HG02571 (cell line): ENCODE results near the gene FKBP3.
"Not testable (repeated sequence)": the region's sequence is repeated elsewhere in the genome, so short reads cannot be mapped to it uniquely, and the experiment has no call there.

Experiments used
- ATAC-seq: cut with Tn5 transposase; IDR thresholded peaks from one replicate; pipeline ENCODE4 v1.9.1; 2021; ENCODE audit warnings: mild to moderate bottlenecking, moderate library complexity; ENCODE audit not compliant: unreplicated experiment

The FKBP3 gene

DNA sequence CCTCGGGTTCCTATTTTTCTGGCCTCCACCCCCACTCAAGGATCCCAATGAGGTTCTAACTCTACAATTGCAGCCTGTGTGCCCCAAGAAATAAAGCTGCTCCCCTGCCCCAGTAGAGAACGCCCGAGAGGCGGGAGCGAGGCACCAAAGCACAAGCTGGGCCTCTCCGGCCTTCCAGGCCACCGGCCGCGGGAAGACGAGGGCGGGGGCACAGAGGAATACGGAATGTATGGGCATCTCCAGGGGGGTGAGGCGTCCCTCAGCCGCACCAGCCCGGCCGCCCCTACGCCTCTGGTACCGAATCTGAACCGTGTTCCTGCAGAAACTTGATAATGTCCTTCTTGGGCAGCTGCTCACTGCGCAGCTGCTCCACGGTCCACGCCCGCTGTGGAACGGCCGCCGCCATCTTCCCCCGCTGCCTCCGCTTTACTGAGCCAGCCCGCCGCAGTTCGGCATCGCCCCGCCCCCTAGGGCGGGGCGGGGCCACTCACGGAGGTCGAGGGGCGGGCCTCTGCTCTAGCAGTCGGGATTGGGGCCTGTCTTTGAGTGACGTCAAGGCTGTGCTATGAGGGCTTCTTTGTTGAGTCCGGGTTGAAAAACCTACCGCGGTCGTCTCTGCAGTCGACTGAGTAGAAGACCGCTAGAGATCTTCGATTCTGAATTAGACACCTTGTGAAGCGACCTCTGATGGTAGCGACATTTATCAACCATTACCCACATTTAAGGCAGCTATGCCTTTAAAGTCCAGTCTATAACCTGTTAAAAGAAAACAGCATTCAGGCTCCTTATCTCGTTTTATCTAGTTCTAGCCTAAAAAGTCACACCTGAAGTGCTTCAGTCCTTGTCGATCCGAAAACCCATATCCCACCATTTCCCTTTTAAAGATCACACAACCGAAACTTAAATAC is at the start of gene FKBP3:
FKBP3 (minus strand) TSS at position 431 of the 908 bp plus-strand sequence; CDS start at position 406, 25 bp downstream.
- peak; percentile 86 for ATAC-seq

- no peak for ATAC-seq
These were observed 47.5 kb upstream of the FKBP3 start for GRCh38 chr14:45181806-45182205.

DNA sequence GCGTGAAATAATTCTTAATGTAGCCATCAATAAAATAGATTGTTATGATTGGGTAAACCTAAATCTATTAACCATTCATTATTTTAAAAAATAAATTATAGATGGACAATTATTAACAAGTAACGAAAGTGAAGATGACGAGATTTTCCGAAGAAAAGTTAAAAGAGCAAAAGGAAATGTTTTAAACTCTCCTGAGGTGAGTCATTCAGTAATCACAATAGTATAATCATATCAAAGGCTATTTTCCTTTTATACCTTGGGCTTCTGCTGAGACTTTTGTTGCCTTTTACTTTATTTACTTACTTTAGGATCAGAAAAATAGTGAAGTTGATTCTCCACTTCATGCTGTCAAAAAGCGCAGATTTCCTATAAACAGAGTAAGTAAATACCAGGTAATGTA is 47.0 kb upstream of the FKBP3 start:
- no peak for ATAC-seq

- no peak for ATAC-seq
These were observed 42.8 kb upstream of the FKBP3 start for GRCh38 chr14:45177076-45177475.

GRCh38 chr14:45169906-45170305 is 35.6 kb upstream of the FKBP3 start:
- ATAC-seq = no peak

- no peak for ATAC-seq
These were observed 21.8 kb upstream of the FKBP3 start for GRCh38 chr14:45156067-45156466.

- ATAC-seq = no peak
These were observed 16.2 kb upstream of the FKBP3 start for GRCh38 chr14:45150386-45150890.

GRCh38 chr14:45149602-45150001 is 15.3 kb upstream of the FKBP3 start:
- ATAC-seq = no peak

DNA sequence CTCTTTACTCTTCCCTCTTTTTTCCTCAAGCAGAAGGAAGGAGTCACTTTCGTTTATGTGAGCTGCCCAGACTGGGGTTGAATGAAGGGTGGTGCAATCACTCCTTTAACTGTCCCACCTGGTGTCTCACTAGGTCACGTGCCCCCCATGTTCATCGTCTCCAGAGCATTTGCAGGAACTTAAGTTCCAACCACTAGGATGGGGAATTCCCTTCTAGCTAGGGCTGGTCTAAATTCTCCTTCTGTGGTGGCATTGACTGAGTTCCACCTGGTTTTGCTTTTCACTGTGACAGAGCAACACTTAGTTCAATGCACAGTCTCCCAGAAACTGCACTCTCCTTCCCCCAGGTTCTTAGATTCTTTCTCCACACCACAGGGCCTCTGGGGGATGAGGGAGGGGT is 10.9 kb upstream of the FKBP3 start:
- ATAC-seq = no peak

DNA sequence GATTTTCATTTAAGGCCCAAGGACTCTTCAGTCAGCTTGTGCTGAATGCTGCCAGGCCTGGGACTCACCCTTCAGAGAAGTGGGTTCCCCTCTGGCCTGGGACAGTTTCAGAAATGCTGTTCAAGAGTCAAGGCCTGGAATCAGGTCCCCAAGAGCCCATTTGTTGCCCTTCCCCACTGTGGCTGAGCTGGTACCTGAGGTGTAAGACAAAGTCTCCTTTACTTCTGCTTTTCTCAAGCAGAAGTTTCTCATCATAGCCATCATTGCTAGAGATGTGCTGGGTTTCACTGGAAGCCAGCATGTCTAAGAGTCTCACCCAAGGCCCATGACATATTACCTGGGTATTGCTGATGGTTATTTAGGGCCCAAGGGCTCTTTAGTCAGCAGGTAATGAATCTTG is 10.4 kb upstream of the FKBP3 start:
- ATAC-seq = peak; percentile 74

GRCh38 chr14:45142083-45142482 is 7.8 kb upstream of the FKBP3 start:
- not testable (repeated sequence) for ATAC-seq

- ATAC-seq = no peak
These were observed 6.4 kb upstream of the FKBP3 start for GRCh38 chr14:45140661-45141187.

DNA sequence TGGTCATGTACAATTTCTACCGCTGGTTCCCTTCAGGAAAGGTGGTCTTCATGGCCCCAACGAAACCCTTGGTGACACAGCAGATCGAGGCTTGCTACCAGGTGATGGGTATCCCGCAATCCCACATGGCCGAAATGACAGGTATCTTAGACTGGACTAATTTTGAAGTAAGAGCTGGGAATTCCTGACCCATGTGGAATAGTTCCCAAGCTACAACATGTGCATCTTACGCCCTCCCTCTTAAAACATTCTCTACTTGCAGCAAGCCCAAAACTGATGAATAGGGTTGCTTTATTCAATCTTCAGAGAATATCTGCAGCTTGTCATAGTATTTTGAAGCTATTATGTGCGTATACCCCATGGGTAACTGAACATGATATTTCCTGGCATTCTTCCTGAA is 2.1 kb upstream of the FKBP3 start:
- ATAC-seq = no peak

DNA sequence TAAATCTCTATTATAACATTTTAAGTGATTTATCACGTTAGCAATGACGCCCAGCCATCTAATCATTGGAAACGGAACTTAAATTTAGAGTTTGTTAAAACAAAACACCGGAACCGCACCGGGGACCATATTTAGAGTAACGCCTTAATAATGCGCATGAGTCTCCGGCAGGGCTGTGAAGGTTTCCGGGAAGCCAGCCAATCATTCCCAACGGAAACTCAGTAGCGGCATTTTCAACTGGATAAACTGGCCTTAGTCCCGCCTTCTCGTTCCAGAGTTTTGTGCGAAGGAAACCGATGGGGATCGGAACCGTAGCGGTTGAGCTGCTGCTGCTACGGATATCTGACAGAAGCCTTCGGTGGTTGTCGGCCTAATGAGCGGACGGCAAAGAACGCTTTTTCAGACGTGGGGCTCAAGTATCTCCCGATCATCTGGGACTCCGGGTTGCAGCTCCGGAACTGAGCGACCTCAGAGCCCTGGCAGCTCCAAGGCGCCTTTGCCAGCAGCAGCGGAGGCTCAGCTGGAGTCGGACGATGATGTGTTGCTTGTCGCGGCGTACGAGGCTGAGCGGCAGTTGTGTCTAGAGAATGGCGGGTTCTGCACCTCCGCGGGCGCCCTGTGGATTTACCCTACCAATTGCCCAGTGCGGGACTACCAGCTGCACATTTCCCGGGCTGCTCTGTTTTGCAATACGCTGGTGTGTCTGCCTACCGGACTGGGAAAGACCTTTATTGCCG is 1.5 kb upstream of the FKBP3 start, which contains the start of gene FANCM:
FANCM (plus strand) TSS at position 272 of the 737 bp plus-strand sequence; CDS start at position 374, 102 bp downstream.
- ATAC-seq = peak; percentile 37

DNA sequence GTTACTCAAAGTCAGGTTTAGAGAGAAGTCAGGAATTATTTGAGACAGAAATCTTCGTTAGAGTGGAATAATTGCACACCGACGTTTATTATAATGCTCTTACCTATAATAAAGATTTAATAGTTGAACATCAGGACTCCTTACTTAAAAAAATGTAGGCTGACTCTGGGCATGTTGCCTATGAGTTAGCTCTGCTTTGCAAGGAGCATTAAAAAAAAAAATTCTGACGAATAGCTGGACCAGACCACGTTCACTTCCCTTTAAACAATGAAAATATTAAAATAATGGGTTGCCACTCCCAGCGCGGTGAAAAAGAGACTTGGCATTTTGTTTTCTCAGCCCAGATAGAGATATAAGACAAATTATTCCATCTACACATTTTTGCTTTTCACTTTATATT is 875 bp upstream of the FKBP3 start:
- no peak for ATAC-seq

DNA sequence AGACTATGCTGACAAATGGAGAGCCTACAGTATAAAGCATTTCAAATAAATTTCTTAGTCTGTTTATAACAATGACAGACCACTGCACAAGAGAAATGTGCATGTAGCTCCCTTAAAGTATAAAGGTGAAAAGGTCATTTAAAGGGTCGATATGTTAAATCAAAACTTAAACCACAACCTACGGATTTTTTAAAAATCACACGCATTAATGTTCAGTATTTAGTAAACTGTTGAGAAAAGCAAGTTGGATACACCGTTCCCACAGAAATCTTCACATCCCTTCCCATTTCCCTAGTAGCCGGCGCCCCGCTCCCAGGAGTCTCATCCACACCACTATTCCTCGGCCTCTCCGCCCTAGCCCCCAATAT is 614 bp downstream of the FKBP3 start:
- peak; percentile 4 for ATAC-seq

GRCh38 chr14:45128963-45129629 is 5.2 kb downstream of the FKBP3 start:
- no peak for ATAC-seq

- ATAC-seq = no peak
These were observed 8.5 kb downstream of the FKBP3 start for GRCh38 chr14:45125754-45126153.

DNA sequence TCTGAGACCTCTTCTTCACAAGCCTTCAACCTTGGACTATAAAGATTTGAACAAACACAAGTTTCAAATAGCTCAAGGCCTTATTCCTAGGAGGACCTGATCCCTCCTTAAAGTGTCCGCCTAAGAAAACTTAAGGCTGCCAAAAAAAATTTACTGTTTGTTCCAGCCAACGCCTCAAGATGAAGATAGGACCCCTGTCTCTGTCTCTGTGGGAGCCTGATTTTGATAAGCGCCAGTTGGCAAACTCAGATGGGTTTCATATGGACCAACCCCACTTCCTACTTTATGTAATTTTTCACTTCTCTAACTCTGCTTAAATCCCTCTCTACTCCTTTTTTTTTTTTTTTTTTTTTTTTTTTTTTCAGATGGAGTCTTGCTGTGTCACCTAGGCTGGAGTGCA is 11.0 kb downstream of the FKBP3 start:
- ATAC-seq = no peak

GRCh38 chr14:45120096-45120495 is 14.2 kb downstream of the FKBP3 start:
- no peak for ATAC-seq

- ATAC-seq = no peak
These were observed 15.7 kb downstream of the FKBP3 start for GRCh38 chr14:45118594-45118993.
